Aorta (tissue), 5 donors: Measurements from ENCODE around the gene ZNF474. TPM values are rescaled to one million over a fixed set of nuclear protein-coding genes. Genes with fewer than 3 reads are reported as not detected.
"Not testable (repeated sequence)": the region's sequence is repeated elsewhere in the genome, so short reads cannot be mapped to it uniquely, and the experiment has no call there.

Experiments
- ATAC-seq: fragments of 200-7000 bp; cut with Tn5 transposase; one replicate; pipeline ENCODE4 v1.9.1; 2022; ENCODE audit warnings: moderate library complexity; ENCODE audit not compliant: low FRiP score
- DNase-seq, 2 donors: peaks; one replicate each; pipeline ENCODE4 v3.0.0-alpha.2; 2020
- H3K27ac ChIP-seq, 2 donors: one replicate each; pipeline ENCODE4 v1.5.1; 2013; ENCODE audit warnings: low read length in 2 of 2, mild to moderate bottlenecking in 2 of 2, moderate library complexity in 2 of 2, control low read depth in 1 of 2, inconsistent platforms in 1 of 2, low read depth in 1 of 2
- H3K27me3 ChIP-seq, 2 donors: one replicate each; pipeline ENCODE4 v1.6.1; 2013; ENCODE audit warnings: control low read depth in 1 of 2, low read length in 1 of 2, mild to moderate bottlenecking in 1 of 2, moderate library complexity in 1 of 2; ENCODE audit not compliant: insufficient read depth in 2 of 2, control insufficient read depth in 1 of 2
- H3K36me3 ChIP-seq, 2 donors: one replicate each; pipeline ENCODE4 v1.6.1; 2013; ENCODE audit warnings: control low read depth in 1 of 2, low read length in 1 of 2, mild to moderate bottlenecking in 1 of 2; ENCODE audit not compliant: insufficient read depth in 2 of 2, control insufficient read depth in 1 of 2
- H3K4me1 ChIP-seq, 2 donors: one replicate each; pipeline ENCODE4 v1.6.1; 2013; ENCODE audit warnings: low read length in 2 of 2, control low read depth in 1 of 2, mild to moderate bottlenecking in 1 of 2, moderate library complexity in 1 of 2; ENCODE audit not compliant: insufficient read depth in 2 of 2, control insufficient read depth in 1 of 2
- H3K4me3 ChIP-seq, 2 donors: one replicate each; pipeline ENCODE4 v1.5.1; 2013; ENCODE audit warnings: low read length in 2 of 2, control low read depth in 1 of 2, mild to moderate bottlenecking in 1 of 2
- H3K9me3 ChIP-seq: one replicate; pipeline ENCODE4 v1.6.1; 2013; ENCODE audit warnings: mild to moderate bottlenecking, low read length; ENCODE audit not compliant: control insufficient read depth
- WGBS, 2 donors: extraction: QIAGEN DNeasy Blood & Tissue Kit; methylation state at CpG; one replicate each; pipeline ENCODE4 v1.1.7; 2013; 5-methylcytosine and 5-hydroxymethylcytosine counted together
- intact Hi-C, 2 donors: fragments of 100-400 bp; cut with DNase I; formaldehyde crosslinking; loops; one replicate each; pipeline versions ENCODE4 v1.14.2 to v1.15.0; 2022
- long read RNA-seq, 2 donors: library from polyadenylated mRNA; unstranded; transcript quantifications; one replicate each; pipeline ENCODE4 v2.0.0, GENCODE V29; 2020 to 2021
- polyA plus RNA-seq, 2 donors: library from polyadenylated mRNA; stranded (reverse); fragments of 200-250 nt; gene quantifications; one replicate each; pipeline ENCODE4 v1.2.3, GENCODE V29; 2013
- total RNA-seq, 2 donors: library from RNA; stranded (reverse); fragmentation: NEBNext Ultra II Directional; extraction: Animal tissue kit (Norgen Biotek cat#: 25700); gene quantifications; one replicate each; pipeline ENCODE4 v1.2.1, GENCODE V29; 2021
- donor health status: healthy with polysubstance abuse.
- donor health status: Bipolar disorder and iron deficiency.
- donor health status: DM: no; HTN: no; CAD: no.
- donor health status: DM: no; HTN: no; CAD: no.
- donor health status: DM: yes; HTN: yes; CAD: no.

Gene ZNF474
- total RNA-seq (under 1 TPM; 0.52 to 0.75 TPM), polyA plus RNA-seq (under 1 TPM in 1 of 2 donors, not detected in 1; 0.08 TPM)
- long read RNA-seq, donor 1: 0 reads
- long read RNA-seq, donor 2: 0 reads

DNA sequence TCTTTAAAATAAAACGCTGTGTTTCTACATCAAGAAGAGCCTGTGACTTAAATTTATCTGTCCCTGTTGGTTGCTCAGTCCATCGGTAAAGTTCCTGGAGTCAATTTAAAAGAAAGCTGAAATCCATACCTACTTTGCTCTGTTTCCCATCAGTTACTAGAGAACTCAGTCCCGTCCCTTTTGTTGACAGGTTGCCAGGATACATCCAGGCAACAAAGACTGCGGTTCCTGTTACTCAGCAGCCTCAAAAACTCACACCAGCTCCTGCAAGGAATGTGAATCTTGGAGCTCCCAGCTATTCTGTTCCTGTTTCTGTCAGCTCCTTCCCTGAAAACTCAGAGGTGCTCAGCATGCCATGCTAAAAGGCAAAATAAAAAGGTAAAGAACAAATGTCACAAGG, at the start of gene ZNF474:
Gene ZNF474 (plus strand): TSS at position 241 of the 400 bp plus-strand sequence. CDS start 22,445 bp downstream, outside the sequence.
- intact Hi-C loops: no loop called here
- Histone ChIP-seq H3K36me3 (no peaks in the 10 kb centered on the region), H3K27ac (no peak within 1 kb of the TSS), H3K9me3 (no peaks in the 10 kb centered on the region), H3K27me3 (no peaks in the 10 kb centered on the region), H3K4me1 (peaks cover 2 to 8% of the 10 kb centered on the region in 2 donors), H3K4me3 (no peak within 1 kb of the TSS)
- 12 to 13% methylated on average over 4 of the region's 4 CpGs for WGBS, 2 donors
- ATAC-seq: peak; percentile 49
- peak in 1 of 2 donors; percentile 77 for DNase-seq

DNA sequence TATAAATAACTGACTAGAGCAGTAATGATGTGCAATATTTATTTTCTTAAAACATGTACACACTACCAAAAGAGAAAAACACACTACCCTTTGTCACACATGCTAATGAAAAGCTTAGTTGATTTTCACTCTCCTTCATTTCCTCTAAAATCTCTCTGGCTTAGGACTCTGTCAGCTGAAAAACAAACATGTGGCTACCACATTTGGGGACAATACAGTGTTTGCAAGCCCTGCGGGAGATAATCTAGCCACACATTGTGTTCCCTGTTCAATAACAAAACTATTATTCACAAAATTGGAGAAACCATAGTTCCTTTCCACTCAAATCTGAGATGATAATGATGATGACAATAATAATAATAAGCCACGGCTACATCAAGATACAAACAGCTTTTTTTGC, 47.8 kb upstream of the ZNF474 start:
- no peak for ATAC-seq
- Histone ChIP-seq H3K9me3 (no peaks in the 10 kb centered on the region), H3K36me3 (no peaks in the 10 kb centered on the region), H3K27me3 (no peaks in the 10 kb centered on the region), H3K27ac (no peak overlapping the region), H3K4me1 (peaks cover 1 to 3% of the 10 kb centered on the region in 2 donors), H3K4me3 (no peak overlapping the region)
- 23 to 26% methylated on average over 2 of the region's 2 CpGs for WGBS, 2 donors
- intact Hi-C loops: no loop called here
- DNase-seq: no peak

DNA sequence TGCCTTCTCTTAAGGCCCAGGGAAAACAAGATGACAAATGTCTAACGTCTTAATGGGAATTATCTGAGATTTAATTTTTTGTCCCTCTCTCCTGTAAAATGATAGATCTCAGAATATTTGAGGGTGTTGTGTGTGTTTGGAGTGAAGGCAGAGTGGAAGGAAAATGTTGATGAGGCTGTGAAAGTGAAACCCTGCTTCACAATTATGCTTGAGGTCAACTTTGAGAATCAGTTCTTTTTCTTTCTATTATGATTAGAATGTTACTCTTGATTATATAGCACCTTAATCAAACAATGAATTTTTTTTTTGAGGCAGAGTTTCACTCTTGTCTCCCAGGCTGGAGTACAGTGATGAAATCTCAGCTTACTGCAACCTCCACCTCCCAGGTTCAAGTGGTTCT, 45.8 kb upstream of the ZNF474 start:
- intact Hi-C loops: no loop called here
- ATAC-seq (no peak), DNase-seq (no peak)
- H3K27ac ChIP-seq: no peak overlapping the region
- H3K4me3 ChIP-seq: no peak overlapping the region
- H3K36me3 ChIP-seq: no peaks in the 10 kb centered on the region
- H3K9me3 ChIP-seq: no peaks in the 10 kb centered on the region
- 74 to 77% methylated on average over 1 of the region's 1 CpG for WGBS, 2 donors
- peaks cover 1 to 3% of the 10 kb centered on the region in 2 donors for H3K4me1 ChIP-seq
- no peaks in the 10 kb centered on the region for H3K27me3 ChIP-seq

DNA sequence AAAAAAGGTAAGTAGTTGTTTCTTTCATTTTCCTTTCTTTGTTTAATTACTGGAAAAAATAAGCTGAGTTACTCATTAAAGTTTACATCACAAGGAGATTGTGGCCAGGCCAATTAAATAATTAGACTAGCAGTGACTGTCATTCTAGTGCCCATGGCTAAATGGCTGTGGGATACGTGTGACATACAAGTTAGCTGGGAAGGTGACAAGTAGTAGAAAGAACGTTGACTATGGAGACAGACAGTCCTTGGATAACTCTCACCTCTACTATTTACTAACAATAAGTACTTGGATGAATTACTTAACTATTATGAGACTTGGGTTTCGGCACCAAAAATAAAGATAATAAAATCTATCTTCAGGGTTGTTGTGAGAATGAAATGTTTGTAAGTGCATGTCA, 44.3 kb upstream of the ZNF474 start:
- Histone ChIP-seq H3K27ac (no peak overlapping the region), H3K36me3 (no peaks in the 10 kb centered on the region), H3K4me3 (no peak overlapping the region), H3K4me1 (peaks cover 0 to 3% of the 10 kb centered on the region in 2 donors), H3K9me3 (no peaks in the 10 kb centered on the region), H3K27me3 (no peaks in the 10 kb centered on the region)
- no peak for ATAC-seq
- intact Hi-C loops: no loop called here
- no peak for DNase-seq
- WGBS, 2 donors: 91 to 92% methylated on average over 3 of the region's 3 CpGs

DNA sequence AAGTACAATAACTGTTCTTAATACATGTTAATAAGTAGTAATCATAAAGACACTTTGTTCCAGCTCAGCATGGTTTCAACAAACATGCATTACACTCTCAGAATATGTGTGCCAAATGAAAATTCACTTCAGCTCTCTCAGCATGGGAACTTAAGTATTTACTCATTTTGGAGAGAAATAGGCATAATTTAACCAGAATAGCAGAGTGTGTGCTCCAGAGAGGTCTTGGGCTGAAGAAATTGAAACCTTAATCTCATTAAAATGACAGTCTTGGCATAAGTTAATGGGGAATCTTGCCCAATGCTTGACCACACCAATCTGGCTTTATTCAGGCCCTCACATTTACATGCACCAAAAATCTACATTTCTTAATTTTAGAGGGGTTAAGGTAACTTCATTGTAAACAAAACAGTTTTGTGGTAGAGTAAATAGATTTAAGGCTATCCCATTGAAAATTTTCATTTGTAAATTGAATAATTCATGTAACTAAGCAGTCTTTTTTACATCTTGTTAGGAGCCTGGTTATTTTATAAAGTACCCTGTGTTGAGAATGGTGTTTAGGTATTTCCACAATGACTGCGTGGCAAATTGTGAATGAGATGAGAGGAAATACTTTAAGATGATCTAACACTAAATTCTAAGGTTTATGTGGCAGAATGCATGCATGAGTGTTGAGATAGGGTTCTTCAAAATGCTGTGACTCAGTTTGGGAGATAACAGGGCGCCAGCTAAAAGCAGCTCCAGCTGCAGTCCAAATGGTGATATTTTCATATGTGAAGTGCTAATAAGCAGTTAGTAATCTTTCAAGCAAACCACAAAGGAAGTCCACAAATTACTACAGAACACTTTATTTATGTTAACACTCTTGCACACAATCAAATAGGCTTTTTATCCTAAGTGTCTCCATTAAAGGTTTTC, 40.0 kb upstream of the ZNF474 start:
- WGBS, 2 donors: 43 to 47% methylated on average over 2 of the region's 2 CpGs
- Histone ChIP-seq H3K27me3 (no peaks in the 10 kb centered on the region), H3K9me3 (no peaks in the 10 kb centered on the region), H3K27ac (no peak overlapping the region), H3K36me3 (no peaks in the 10 kb centered on the region), H3K4me1 (no peaks in the 10 kb centered on the region), H3K4me3 (no peak overlapping the region)
- intact Hi-C loops: no loop called here
- DNase-seq (no peak), ATAC-seq (no peak)

DNA sequence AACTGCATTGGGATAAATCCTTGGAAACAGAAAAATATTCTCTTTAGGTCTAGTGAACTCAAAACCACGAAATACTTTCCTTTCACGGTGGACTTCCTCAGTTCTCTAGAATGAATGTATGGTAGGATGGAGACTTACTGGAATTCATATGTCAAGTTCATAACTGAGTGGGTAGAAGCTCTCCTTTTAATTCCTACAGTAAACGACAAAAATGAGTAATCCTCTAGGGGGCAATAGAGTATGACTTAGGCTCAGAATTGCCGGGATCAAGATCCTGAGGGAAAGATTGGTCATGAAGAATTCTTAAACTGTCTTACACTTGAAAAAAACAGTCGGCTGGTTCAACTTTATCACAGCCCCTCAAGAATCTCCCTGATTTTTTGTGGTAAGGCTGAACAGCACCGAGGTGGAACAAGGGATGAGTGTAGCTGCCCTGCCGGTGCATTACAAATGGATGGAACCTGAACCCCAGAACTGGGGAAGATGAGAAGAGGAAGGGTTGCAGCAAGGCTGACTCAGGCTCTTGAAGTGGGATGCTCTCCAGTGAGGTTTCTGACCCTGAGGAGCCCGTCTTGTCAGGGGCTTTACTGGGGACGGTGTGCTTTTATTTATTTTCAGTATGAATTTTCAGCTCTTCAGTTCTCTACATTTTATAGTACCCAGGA, 37.3 kb upstream of the ZNF474 start:
- DNase-seq (no peak), ATAC-seq (no peak)
- WGBS, 2 donors: 60% methylated on average over 9 of the region's 9 CpGs
- no peaks in the 10 kb centered on the region for H3K36me3 ChIP-seq
- H3K4me1 ChIP-seq: no peaks in the 10 kb centered on the region
- no peaks in the 10 kb centered on the region for H3K9me3 ChIP-seq
- H3K4me3 ChIP-seq: no peak overlapping the region
- no peaks in the 10 kb centered on the region for H3K27me3 ChIP-seq
- intact Hi-C loops: no loop called here
- H3K27ac ChIP-seq: no peak overlapping the region

DNA sequence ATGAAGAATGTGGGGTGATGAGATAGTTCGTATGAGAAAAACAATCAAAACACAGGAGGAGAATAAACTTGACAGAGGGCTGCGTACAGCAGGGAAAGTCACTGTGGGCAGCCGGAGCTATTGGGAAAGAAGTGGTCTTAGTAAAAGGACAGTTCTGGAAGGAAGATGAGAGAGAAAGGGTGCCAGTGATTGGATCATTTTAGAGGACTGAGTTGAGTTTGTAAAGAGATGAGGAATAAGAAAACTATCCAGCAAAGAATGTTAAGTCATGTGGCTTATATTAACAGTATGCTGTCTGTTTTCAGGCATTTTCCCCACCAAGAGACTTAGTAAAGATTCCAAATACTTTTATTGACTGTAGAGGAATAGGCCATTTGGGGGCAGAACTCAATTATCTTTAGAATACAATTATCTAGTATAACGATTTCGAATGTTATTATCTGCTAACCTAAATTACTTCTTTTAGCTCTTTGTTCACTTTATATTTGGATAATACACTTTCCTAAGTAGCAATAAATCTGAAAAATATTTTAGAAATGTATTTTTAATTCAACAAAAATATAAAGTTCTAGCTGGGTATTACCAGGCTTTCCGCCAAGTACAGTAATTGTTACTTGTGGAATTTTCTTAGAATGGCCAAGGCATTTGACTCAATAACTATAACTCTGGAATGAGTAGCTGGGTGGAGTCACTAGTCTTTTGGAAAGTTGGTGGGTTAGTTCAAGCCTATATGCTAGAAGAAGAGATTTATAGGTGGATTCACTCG, 35.7 kb upstream of the ZNF474 start:
- WGBS, 2 donors: 5 to 12% methylated on average over 7 of the region's 7 CpGs
- Histone ChIP-seq H3K9me3 (no peaks in the 10 kb centered on the region), H3K4me3 (no peak overlapping the region), H3K36me3 (no peaks in the 10 kb centered on the region), H3K27ac (no peak overlapping the region), H3K4me1 (no peaks in the 10 kb centered on the region), H3K27me3 (no peaks in the 10 kb centered on the region)
- ATAC-seq (peak; percentile 40), DNase-seq (no peak)
- intact Hi-C loops: no loop called here

DNA sequence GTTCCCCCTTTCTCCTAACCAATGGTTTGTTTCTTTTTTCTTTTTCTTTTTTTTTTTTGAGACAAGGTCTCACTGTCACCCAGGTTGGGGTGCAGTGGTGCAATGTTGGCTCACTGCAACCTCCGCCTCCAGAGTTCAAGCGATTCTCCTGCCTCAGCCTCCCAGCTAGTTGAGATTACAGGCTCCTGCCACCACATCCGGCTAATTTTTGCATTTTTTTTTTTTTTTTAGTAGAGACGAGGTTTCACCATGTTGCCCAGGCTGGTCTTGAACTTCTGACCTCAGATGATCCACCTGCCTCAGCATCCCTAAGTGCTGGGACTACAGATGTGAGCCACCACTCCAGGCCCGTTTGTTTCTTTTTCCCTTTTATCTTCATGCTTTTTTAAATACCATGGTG, 35.1 kb upstream of the ZNF474 start:
- H3K27ac ChIP-seq, DNase-seq, ATAC-seq, H3K36me3 ChIP-seq, H3K4me1 ChIP-seq, H3K27me3 ChIP-seq, intact Hi-C loops, H3K9me3 ChIP-seq, H3K4me3 ChIP-seq: not testable (repeated sequence)
- WGBS, 2 donors: 73 to 83% methylated on average over 5 of the region's 5 CpGs
